Neural crest cell (in vitro differentiated cells): Measurements from ENCODE around the gene NVL. TPM values are rescaled to one million over a fixed set of nuclear protein-coding genes. Genes with fewer than 3 reads are reported as not detected.

Experiments used
- DNase-seq: peaks from one replicate; pipeline ENCODE4 v3.0.0; 2021; ENCODE audit warnings: low read depth, mixed read lengths, low spot score
- H3K27ac Mint-ChIP-seq: one replicate; pipeline ENCODE4 v1.8.0; 2021; ENCODE audit warnings: mild to moderate bottlenecking, mixed read lengths; ENCODE audit not compliant: unreplicated experiment
- H3K27me3 Mint-ChIP-seq: 2 replicates; pipeline ENCODE4 v1.8.0; 2021; ENCODE audit warnings: low read depth, mild to moderate bottlenecking, mixed read lengths
- H3K36me3 Mint-ChIP-seq: 2 replicates; pipeline ENCODE4 v1.8.0; 2021; ENCODE audit warnings: low read depth, mild to moderate bottlenecking, mixed read lengths
- H3K4me1 Mint-ChIP-seq: 2 replicates; pipeline ENCODE4 v1.8.0; 2021; ENCODE audit warnings: mixed read lengths
- H3K4me3 Mint-ChIP-seq: one replicate; pipeline ENCODE4 v1.8.0; 2021; ENCODE audit warnings: mild to moderate bottlenecking, mixed read lengths
- H3K9me3 Mint-ChIP-seq: 2 replicates; pipeline ENCODE4 v1.8.0; 2021; ENCODE audit warnings: mixed read lengths
- total RNA-seq: library from RNA; stranded (reverse); gene quantifications from 2 replicates; pipeline ENCODE4 v1.2.1, GENCODE V29; 2021
- TF ChIP-seq, protein P1 (sequence below): fragments of 200-600 bp; sonication (generic); conservative IDR thresholded peaks from 2 replicates; pipeline ENCODE4 v1.5.0; 2021; ENCODE audit warnings: antibody characterized with exemption, mild to moderate bottlenecking

The NVL gene
- total RNA-seq, 1 donor from 2014 or later: 51.2 TPM

GRCh38 chr1:224223819-224224714 is 105.9 kb downstream of the NVL start:
- no peaks in the 10 kb centered on the region for H3K4me1 Mint-ChIP-seq
- DNase-seq: no peak
- peaks cover 5% of the 10 kb centered on the region for H3K36me3 Mint-ChIP-seq
- H3K4me3 Mint-ChIP-seq: no peak overlapping the region
- H3K27ac Mint-ChIP-seq: no peak overlapping the region
- TF ChIP-seq, protein P1, sequence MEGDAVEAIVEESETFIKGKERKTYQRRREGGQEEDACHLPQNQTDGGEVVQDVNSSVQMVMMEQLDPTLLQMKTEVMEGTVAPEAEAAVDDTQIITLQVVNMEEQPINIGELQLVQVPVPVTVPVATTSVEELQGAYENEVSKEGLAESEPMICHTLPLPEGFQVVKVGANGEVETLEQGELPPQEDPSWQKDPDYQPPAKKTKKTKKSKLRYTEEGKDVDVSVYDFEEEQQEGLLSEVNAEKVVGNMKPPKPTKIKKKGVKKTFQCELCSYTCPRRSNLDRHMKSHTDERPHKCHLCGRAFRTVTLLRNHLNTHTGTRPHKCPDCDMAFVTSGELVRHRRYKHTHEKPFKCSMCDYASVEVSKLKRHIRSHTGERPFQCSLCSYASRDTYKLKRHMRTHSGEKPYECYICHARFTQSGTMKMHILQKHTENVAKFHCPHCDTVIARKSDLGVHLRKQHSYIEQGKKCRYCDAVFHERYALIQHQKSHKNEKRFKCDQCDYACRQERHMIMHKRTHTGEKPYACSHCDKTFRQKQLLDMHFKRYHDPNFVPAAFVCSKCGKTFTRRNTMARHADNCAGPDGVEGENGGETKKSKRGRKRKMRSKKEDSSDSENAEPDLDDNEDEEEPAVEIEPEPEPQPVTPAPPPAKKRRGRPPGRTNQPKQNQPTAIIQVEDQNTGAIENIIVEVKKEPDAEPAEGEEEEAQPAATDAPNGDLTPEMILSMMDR: no peak
- no peaks in the 10 kb centered on the region for H3K27me3 Mint-ChIP-seq
- H3K9me3 Mint-ChIP-seq: no peaks in the 10 kb centered on the region

GRCh38 chr1:224219612-224220059 is 110.3 kb downstream of the NVL start:
- Mint-ChIP-seq H3K4me3 (no peak overlapping the region), H3K36me3 (no peaks in the 10 kb centered on the region), H3K27me3 (no peaks in the 10 kb centered on the region), H3K27ac (no peak overlapping the region), H3K4me1 (peaks cover 6% of the 10 kb centered on the region), H3K9me3 (no peaks in the 10 kb centered on the region)
- DNase-seq: no peak
- TF ChIP-seq, protein P1: no peak

GRCh38 chr1:224219011-224219611 is 110.9 kb downstream of the NVL start:
- H3K36me3 Mint-ChIP-seq: no peaks in the 10 kb centered on the region
- peaks cover 6% of the 10 kb centered on the region for H3K4me1 Mint-ChIP-seq
- no peak overlapping the region for H3K27ac Mint-ChIP-seq
- no peak for DNase-seq
- no peak overlapping the region for H3K4me3 Mint-ChIP-seq
- H3K27me3 Mint-ChIP-seq: no peaks in the 10 kb centered on the region
- TF ChIP-seq, protein P1: no peak
- no peaks in the 10 kb centered on the region for H3K9me3 Mint-ChIP-seq

- no peaks in the 10 kb centered on the region for H3K27me3 Mint-ChIP-seq
- no peaks in the 10 kb centered on the region for H3K9me3 Mint-ChIP-seq
- no peak for DNase-seq
- TF ChIP-seq, protein P1: no peak
- H3K4me3 Mint-ChIP-seq: no peak overlapping the region
- peak overlapping the region; percentile 84 for H3K27ac Mint-ChIP-seq
- H3K36me3 Mint-ChIP-seq: no peaks in the 10 kb centered on the region
- peaks cover 6% of the 10 kb centered on the region for H3K4me1 Mint-ChIP-seq
Measured at GRCh38 chr1:224217655-224218623, 112.0 kb downstream of the NVL start.

DNA sequence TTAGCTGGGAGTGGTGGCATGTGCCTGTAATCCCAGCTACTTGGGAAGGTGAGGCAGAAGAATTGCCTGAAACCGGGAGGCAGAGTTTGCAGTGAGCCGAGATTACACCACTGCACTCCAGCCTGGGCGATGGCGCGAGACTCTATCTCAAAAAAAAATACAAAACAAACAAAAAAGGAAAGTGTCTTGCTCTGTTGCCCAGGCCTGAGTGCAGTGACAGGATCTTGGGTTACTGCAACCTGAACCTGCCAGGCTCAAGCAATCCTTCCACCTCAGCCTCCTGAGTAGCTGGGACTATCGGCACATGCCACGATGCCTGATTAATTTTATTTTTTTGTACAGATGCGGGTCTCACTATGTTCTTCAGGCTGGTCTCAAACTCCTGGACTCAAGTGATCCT is 113.6 kb downstream of the NVL start:
- H3K9me3 Mint-ChIP-seq: no peaks in the 10 kb centered on the region
- H3K36me3 Mint-ChIP-seq: no peaks in the 10 kb centered on the region

More for the DNA sequence above, 113.6 kb downstream of the NVL start:
- no peak for DNase-seq
- TF ChIP-seq, protein P1: no peak
- H3K27me3 Mint-ChIP-seq: no peaks in the 10 kb centered on the region
- H3K27ac Mint-ChIP-seq: no peak overlapping the region
- H3K4me3 Mint-ChIP-seq: no peak overlapping the region
- H3K4me1 Mint-ChIP-seq: peaks cover 6% of the 10 kb centered on the region
